DND-41 (cell line): ENCODE results near the gene BCL2L11.

ENCODE experiments used
- ATAC-seq: fragments of 200-7000 bp; cut with Tn5 transposase; 3 replicates; pipeline ENCODE4 v1.9.1; 2021; ENCODE audit warnings: low read depth; ENCODE audit not compliant: insufficient read depth
- DNase-seq: peaks from one replicate; pipeline ENCODE4 v3.0.0-alpha.2; 2020
- H2AFZ ChIP-seq: 2 replicates; pipeline ENCODE4 v1.6.0; 2012; ENCODE audit warnings: low read depth, low read length
- H3K27ac ChIP-seq: 2 replicates; pipeline ENCODE4 v1.5.1; 2012; ENCODE audit warnings: low read length, inconsistent platforms
- H3K27me3 ChIP-seq: fragments of 200-600 bp; sonication (generic); 2 replicates; pipeline ENCODE4 v1.6.0; 2012; ENCODE audit warnings: low read length, mild to moderate bottlenecking, inconsistent platforms; ENCODE audit not compliant: insufficient read depth, poor library complexity
- H3K36me3 ChIP-seq: 2 replicates; pipeline ENCODE4 v1.5.1; 2012; ENCODE audit warnings: low read length, inconsistent platforms; ENCODE audit not compliant: insufficient read depth
- H3K4me1 ChIP-seq: 2 replicates; pipeline ENCODE4 v1.5.1; 2012; ENCODE audit warnings: mild to moderate bottlenecking, low read length; ENCODE audit not compliant: insufficient read depth
- H3K4me2 ChIP-seq: 2 replicates; pipeline ENCODE4 v1.6.0; 2012; ENCODE audit warnings: mild to moderate bottlenecking, moderate library complexity, low read length, inconsistent platforms; ENCODE audit not compliant: insufficient read depth
- H3K4me3 ChIP-seq, 2 experiments: fragments of 200-600 bp in 1 of 2; shearing (Covaris generic) in 1 of 2; 2 replicates each; pipeline ENCODE4 v1.5.1; 2012 to 2016; ENCODE audit warnings: inconsistent platforms in 2 of 2, low read length in 2 of 2, mild to moderate bottlenecking in 2 of 2, low read depth in 1 of 2, moderate library complexity in 1 of 2
- H3K79me2 ChIP-seq: 2 replicates; pipeline ENCODE4 v1.6.0; 2012; ENCODE audit warnings: low read length, inconsistent platforms; ENCODE audit not compliant: insufficient read depth
- H3K9ac ChIP-seq: 2 replicates; pipeline ENCODE4 v1.6.0; 2012; ENCODE audit warnings: low read depth, mild to moderate bottlenecking, inconsistent platforms, low read length, moderate library complexity
- H3K9me3 ChIP-seq: 2 replicates; pipeline ENCODE4 v1.5.1; 2012; ENCODE audit warnings: low read length, moderate library complexity, mild to moderate bottlenecking, inconsistent platforms; ENCODE audit not compliant: insufficient read depth, severe bottlenecking
- H4K20me1 ChIP-seq: 2 replicates; pipeline ENCODE4 v1.6.0; 2012; ENCODE audit warnings: low read length; ENCODE audit not compliant: insufficient read depth
- CTCF ChIP-seq: IDR thresholded peaks from 2 replicates; pipeline ENCODE4 v1.5.1; 2012; ENCODE audit warnings: borderline replicate concordance, low read length, moderate library complexity, mild to moderate bottlenecking; ENCODE audit not compliant: poor library complexity, severe bottlenecking; ENCODE audit errors: extremely low read depth
- EZH2 ChIP-seq: IDR thresholded peaks from 3 replicates; pipeline ENCODE4 v1.6.1; 2012; ENCODE audit warnings: borderline replicate concordance, low read depth, mild to moderate bottlenecking, moderate library complexity, low read length, inconsistent platforms; ENCODE audit not compliant: severe bottlenecking

Gene BCL2L11

GRCh38 chr2:111175615-111176014 is 54.9 kb downstream of the BCL2L11 start:
- H3K4me1 ChIP-seq = no peaks in the 10 kb centered on the region
- H3K36me3 ChIP-seq = no peaks in the 10 kb centered on the region
- H3K9me3 ChIP-seq = no peaks in the 10 kb centered on the region
- no peak overlapping the region for H3K9ac ChIP-seq
- DNase-seq (no peak), ATAC-seq (no peak)
- H3K27me3 ChIP-seq = no peaks in the 10 kb centered on the region
- H3K4me3 ChIP-seq = no peak overlapping the region
- no peak overlapping the region for H3K4me2 ChIP-seq
- H2AFZ ChIP-seq = no peak overlapping the region
- TF ChIP-seq EZH2 (no peak), CTCF (no peak)
- H4K20me1 ChIP-seq = no peaks in the 10 kb centered on the region
- no peak overlapping the region for H3K27ac ChIP-seq
- no peaks in the 10 kb centered on the region for H3K79me2 ChIP-seq

GRCh38 chr2:111176388-111176787 is 55.7 kb downstream of the BCL2L11 start:
- ATAC-seq (no peak), DNase-seq (no peak)
- no peak overlapping the region for H2AFZ ChIP-seq
- H3K4me1 ChIP-seq = no peaks in the 10 kb centered on the region
- H3K27ac ChIP-seq = no peak overlapping the region
- TF ChIP-seq EZH2 = no peak
- no peak for TF ChIP-seq CTCF
- no peaks in the 10 kb centered on the region for H3K36me3 ChIP-seq
- no peaks in the 10 kb centered on the region for H3K27me3 ChIP-seq
- H3K79me2 ChIP-seq = no peaks in the 10 kb centered on the region
- H3K9me3 ChIP-seq = no peaks in the 10 kb centered on the region
- no peaks in the 10 kb centered on the region for H4K20me1 ChIP-seq
- H3K9ac ChIP-seq = no peak overlapping the region
- no peak overlapping the region for H3K4me2 ChIP-seq
- H3K4me3 ChIP-seq = no peak overlapping the region

GRCh38 chr2:111176867-111177266 is 56.2 kb downstream of the BCL2L11 start:
- Histone ChIP-seq H3K4me2 (no peak overlapping the region), H3K36me3 (no peaks in the 10 kb centered on the region), H3K9me3 (no peaks in the 10 kb centered on the region), H2AFZ (no peak overlapping the region), H4K20me1 (no peaks in the 10 kb centered on the region), H3K79me2 (no peaks in the 10 kb centered on the region), H3K9ac (no peak overlapping the region), H3K27ac (no peak overlapping the region), H3K4me1 (no peaks in the 10 kb centered on the region), H3K4me3 (no peak overlapping the region), H3K27me3 (no peaks in the 10 kb centered on the region)
- ATAC-seq (no peak), DNase-seq (no peak)
- TF ChIP-seq EZH2 = no peak
- TF ChIP-seq CTCF = no peak

- DNase-seq (no peak), ATAC-seq (no peak)
- Histone ChIP-seq H3K4me1 (no peaks in the 10 kb centered on the region), H4K20me1 (no peaks in the 10 kb centered on the region), H3K9me3 (no peaks in the 10 kb centered on the region), H3K79me2 (no peaks in the 10 kb centered on the region), H3K9ac (no peak overlapping the region), H3K27ac (no peak overlapping the region), H3K4me2 (no peak overlapping the region), H2AFZ (no peak overlapping the region), H3K36me3 (no peaks in the 10 kb centered on the region), H3K4me3 (no peak overlapping the region), H3K27me3 (no peaks in the 10 kb centered on the region)
- TF ChIP-seq CTCF (no peak), EZH2 (no peak)
These were observed 57.6 kb downstream of the BCL2L11 start for GRCh38 chr2:111178296-111178695.
